ENCODE measurements around the gene NCOA6. TPM values are rescaled to one million over a fixed set of nuclear protein-coding genes. Genes with fewer than 3 reads are reported as not detected.

The NCOA6 gene
- total RNA-seq, 1 donor from 2014 or later = 14.0 TPM

- DNase-seq = no peak
- Histone ChIP-seq H3K4me1 (peaks cover 21% of the 10 kb centered on the region), H3K36me3 (no peaks in the 10 kb centered on the region), H3K27ac (replicated peaks) (peak overlapping the region; percentile 82), H3K4me3 (peak overlapping the region; percentile 79), H3K9me3 (replicated peaks) (no peaks in the 10 kb centered on the region), H3K27me3 (ENCODE audit: low read depth) (no peaks in the 10 kb centered on the region)
- intact Hi-C loops (cut with micrococcal nuclease) = no loop called here
- TF ChIP-seq, protein P1, sequence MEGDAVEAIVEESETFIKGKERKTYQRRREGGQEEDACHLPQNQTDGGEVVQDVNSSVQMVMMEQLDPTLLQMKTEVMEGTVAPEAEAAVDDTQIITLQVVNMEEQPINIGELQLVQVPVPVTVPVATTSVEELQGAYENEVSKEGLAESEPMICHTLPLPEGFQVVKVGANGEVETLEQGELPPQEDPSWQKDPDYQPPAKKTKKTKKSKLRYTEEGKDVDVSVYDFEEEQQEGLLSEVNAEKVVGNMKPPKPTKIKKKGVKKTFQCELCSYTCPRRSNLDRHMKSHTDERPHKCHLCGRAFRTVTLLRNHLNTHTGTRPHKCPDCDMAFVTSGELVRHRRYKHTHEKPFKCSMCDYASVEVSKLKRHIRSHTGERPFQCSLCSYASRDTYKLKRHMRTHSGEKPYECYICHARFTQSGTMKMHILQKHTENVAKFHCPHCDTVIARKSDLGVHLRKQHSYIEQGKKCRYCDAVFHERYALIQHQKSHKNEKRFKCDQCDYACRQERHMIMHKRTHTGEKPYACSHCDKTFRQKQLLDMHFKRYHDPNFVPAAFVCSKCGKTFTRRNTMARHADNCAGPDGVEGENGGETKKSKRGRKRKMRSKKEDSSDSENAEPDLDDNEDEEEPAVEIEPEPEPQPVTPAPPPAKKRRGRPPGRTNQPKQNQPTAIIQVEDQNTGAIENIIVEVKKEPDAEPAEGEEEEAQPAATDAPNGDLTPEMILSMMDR (IDR thresholded peaks at IDR 0.05; ENCODE audit: borderline replicate concordance) = no peak
Observed at GRCh38 chr20:34675993-34676641, 149.3 kb downstream of the NCOA6 start.

DNA sequence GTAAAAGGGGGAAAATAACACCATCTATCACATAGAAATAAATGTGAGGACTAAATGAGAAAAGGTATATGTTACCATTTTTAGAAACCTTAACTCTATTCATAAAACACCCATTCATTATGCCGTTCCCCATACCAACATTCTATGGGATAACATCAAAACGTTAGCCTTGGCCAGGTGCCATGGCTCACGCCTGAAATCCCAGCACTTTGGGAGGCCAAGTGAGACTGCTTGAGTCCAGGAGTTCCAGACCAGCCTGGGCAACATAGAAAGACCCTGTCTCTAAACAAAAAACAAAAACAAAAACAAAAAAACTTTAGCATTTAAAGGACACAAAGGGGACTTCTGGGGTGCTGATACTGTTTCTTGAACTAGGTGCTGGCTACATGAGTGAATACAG lies 149.9 kb downstream of the NCOA6 start:
- DNase-seq = no peak
- no peaks in the 10 kb centered on the region for H3K9me3 ChIP-seq (replicated peaks)
- peaks cover 21% of the 10 kb centered on the region for H3K4me1 ChIP-seq
- H3K27ac ChIP-seq (replicated peaks) = no peak overlapping the region
- H3K4me3 ChIP-seq = peak overlapping the region; percentile 79
- intact Hi-C loops (cut with micrococcal nuclease) = no loop called here
- H3K36me3 ChIP-seq = no peaks in the 10 kb centered on the region
- H3K27me3 ChIP-seq (ENCODE audit: low read depth) = no peaks in the 10 kb centered on the region
- TF ChIP-seq, protein P1 (IDR thresholded peaks at IDR 0.05; ENCODE audit: borderline replicate concordance) = no peak

DNA sequence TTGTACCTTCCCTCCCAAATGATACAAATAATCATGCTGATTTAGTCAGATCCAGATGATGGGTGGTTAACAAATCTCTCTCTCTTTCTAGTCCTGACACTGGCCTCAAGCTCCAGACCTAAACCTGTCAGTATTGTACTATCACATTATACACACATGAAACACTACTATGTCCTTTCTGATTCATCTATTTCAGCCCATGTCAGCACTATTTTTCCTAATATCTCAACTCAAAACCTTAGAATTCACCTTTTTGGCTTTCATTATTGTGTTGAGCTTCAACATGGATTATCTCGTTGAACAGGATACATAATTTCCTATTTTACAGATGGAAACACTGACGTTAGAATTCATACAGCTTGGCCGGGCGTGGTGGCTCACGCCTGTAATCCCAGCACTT lies 152.0 kb downstream of the NCOA6 start:
- Histone ChIP-seq H3K36me3 (no peaks in the 10 kb centered on the region), H3K27me3 (ENCODE audit: low read depth) (no peaks in the 10 kb centered on the region), H3K4me3 (no peak overlapping the region), H3K4me1 (peaks cover 21% of the 10 kb centered on the region), H3K27ac (replicated peaks) (no peak overlapping the region), H3K9me3 (replicated peaks) (no peaks in the 10 kb centered on the region)
- TF ChIP-seq, protein P1 (IDR thresholded peaks at IDR 0.05; ENCODE audit: borderline replicate concordance) = no peak
- intact Hi-C loops (cut with micrococcal nuclease) = no loop called here
- no peak for DNase-seq

- H3K36me3 ChIP-seq = no peaks in the 10 kb centered on the region
- no peaks in the 10 kb centered on the region for H3K27me3 ChIP-seq (ENCODE audit: low read depth)
- intact Hi-C loops (cut with micrococcal nuclease) = no loop called here
- TF ChIP-seq, protein P1 (IDR thresholded peaks at IDR 0.05; ENCODE audit: borderline replicate concordance) = no peak
- no peaks in the 10 kb centered on the region for H3K9me3 ChIP-seq (replicated peaks)
- DNase-seq = no peak
- no peak overlapping the region for H3K27ac ChIP-seq (replicated peaks)
- H3K4me3 ChIP-seq = no peak overlapping the region
- H3K4me1 ChIP-seq = no peaks in the 10 kb centered on the region
Observed at GRCh38 chr20:34669094-34669493, 156.4 kb downstream of the NCOA6 start.

Other genes with a start within 250 kb of the NCOA6 start
- 13.7 TPM for gene PIGU, start 148.6 kb downstream of the NCOA6 start, total RNA-seq
- gene TP53INP2, start 121.3 kb downstream of the NCOA6 start, total RNA-seq = 132 TPM
- 21.6 TPM for gene GGT7, start 47.2 kb upstream of the NCOA6 start, total RNA-seq
- gene ACSS2, start 51.0 kb upstream of the NCOA6 start, total RNA-seq = 101 TPM
- gene GSS, start 130.2 kb upstream of the NCOA6 start, total RNA-seq = 17.2 TPM
- 253 TPM for gene MYH7B, start 130.2 kb upstream of the NCOA6 start, total RNA-seq

Data from left ventricle myocardium inferior (tissue), 1 donor.